HG03045 (cell line): ENCODE results near the gene NDRG2.
A peak's percentile ranks its signal among the peaks of the same experiment; 100 is the strongest.

Experiments used
- ATAC-seq: cut with Tn5 transposase; IDR thresholded peaks from one replicate; pipeline ENCODE4 v1.9.1; 2021; ENCODE audit warnings: mild to moderate bottlenecking, moderate library complexity; ENCODE audit not compliant: unreplicated experiment

NDRG2 gene

DNA sequence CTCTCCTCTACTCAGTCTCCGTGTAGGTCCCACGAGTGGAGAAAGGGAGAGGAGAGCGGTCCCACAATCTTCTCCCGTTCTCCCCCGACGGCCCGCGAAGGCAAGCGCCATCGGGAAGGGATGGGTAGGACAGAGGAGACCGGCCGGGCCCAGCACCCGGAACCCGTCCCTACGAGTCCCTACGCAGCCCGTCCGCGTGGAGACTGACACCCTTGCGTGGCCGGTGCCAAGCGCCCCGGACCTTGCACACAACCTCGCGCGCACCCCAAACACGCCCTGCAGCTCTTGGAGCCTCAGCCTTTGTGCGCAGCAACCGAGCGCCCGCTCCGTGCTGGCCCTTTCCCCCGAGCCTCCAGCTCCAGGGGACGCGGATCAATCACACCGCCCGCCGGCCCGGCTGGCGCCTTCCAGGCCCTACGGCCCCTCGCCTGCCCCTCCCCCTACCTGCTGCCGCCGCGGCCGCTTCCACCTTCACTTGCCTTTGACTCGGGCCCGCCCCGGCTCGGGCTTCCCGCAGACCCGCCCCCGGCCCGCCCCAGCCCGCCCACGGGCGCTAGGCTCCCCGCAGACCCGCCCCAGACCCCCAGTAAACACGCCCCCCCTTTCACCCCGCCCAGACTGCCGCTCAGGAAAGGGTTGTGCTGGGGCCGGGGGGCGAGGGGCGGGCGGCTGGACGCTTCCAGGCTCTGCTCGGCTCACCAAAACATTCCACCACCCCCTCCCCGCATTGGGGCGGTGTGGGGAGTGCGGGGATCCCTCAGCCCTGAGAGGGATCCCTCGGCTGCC, at the start of gene NDRG2:
Gene NDRG2, minus strand, starts transcription at position 477 of the 786 bp plus-strand sequence. CDS start 1,746 bp downstream, outside the sequence.
- ATAC-seq: no peak

DNA sequence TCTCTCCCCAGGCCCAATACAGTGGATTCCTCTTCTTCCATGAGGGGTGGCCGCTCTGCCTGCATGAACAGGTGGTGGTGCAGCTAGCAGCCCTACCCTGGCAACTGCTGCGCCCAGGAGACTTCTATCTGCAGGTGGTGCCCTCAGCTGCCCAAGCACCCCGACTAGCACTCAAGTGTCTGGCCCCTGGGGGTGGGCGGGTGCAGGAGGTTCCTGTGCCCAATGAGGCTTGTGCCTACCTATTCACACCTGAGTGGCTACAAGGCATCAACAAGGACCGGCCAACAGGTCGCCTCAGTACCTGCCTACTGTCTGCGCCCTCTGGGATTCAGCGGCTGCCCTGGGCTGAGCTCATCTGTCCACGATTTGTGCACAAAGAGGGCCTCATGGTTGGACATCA, 49.1 kb upstream of the NDRG2 start:
- ATAC-seq: no peak

DNA sequence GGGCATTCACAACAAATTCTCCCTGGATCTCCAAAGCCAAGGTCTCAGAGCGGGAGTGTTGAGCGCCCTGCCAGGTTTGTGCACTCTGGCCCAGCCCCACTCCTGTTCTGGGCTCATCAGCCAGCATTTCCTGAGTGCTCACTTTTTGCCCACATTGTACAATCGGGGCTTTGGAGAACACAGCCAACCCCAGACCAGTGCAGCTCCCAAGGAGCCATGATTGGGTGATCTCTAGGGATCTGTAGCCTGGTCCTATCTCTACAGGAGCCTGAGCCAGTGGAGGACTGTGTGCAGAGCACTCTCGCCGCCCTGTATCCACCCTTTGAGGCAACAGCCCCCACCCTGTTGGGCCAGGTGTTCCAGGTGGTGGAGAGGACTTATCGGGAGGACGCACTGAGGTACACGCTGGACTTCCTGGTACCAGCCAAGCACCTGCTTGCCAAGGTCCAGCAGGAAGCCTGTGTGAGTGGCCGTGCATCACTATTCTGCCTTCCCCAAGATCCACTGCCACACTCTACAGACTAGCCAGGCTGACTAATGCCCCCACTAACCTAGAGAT, 48.0 kb upstream of the NDRG2 start:
- no peak for ATAC-seq

DNA sequence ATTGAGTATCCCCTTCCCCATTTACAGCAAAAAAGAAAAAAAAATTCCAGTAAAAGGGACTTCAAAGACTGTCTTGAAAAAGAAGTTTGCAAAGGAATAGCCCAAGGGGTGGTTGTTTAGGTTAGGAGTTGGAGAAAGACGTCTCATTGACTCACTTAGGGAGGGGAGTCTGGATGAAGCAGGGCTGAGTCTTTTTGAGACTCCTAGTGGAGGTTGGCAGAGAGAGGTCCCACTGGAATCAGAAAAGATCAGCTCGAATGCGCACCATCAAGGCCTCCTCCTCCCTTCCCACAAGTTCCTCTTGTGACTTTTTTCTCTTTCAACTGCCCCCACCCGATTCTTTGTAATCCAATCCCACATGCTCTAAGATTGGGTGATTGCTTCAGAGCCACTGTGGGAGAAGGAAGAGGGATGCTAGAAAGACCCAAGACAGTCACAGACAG, 47.2 kb upstream of the NDRG2 start:
- ATAC-seq: no peak

DNA sequence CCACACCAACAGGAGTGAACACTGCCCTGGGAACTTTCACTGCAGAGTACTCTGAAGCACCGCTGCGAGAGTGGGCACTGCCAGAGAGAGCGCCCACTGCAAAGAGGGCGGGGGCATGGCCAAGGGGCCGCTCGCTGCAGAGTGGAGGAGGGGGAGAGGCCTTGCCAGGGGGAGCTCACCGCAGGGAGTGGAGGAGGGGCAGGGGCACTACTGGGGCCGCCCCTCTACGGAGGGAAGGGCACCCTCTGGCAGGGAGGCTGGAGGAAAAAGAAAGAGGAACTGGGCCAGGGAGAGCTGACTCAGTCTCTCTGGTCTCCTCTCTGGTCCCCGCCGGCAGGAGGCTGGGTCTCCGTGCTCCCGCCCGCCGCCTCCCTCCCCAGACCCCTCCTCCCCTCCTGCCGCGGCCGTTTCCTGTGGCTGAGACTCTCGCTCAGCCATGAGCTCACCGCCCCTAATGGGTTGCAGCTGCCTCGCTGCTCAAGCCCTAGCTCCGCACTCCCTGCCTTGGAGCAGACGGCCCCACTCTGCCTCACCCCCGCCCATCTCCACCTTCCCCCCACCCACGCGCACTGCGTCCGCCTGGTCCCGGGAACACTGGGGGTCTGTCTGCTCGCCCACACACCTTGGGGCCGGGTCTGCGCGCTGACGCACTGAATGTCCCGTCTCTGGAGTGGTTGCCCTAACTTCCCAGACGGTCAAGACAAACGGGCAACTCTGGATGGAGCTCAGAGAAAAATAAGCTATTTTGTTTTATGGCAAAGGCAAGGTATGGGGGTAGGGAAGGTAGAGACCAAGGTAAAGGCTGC, 46.6 kb upstream of the NDRG2 start:
- ATAC-seq: peak; percentile 57

DNA sequence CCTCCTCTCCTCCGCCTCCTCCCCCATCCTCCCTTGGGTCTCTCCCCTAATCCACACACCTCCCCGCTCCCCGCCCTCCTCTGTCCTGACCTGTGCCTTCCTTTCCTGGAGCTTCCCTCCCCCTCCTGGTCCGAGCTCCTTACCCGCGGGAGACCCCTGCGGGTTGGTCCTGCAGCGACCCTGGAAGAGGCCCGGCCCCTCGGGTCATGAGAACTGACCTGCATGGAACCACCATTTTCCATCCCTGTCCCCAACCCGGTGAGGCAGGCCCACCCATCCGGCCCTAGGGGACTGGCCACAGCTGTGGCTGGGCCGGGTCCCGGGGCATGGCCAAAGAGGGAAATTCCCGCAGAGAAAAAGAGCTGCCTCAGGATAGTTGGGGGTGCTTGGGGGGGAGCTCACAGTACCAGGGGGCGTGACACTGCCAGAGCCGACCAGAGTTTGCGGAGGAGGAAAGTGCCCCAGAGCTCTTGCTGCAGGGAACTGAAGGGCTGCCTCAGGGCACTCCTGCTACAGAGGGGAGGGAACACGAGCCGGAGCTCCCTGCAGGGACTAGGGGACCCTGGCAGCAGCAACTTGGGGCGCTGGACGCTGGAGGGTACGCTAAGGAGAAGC, 45.9 kb upstream of the NDRG2 start:
- ATAC-seq: no peak

DNA sequence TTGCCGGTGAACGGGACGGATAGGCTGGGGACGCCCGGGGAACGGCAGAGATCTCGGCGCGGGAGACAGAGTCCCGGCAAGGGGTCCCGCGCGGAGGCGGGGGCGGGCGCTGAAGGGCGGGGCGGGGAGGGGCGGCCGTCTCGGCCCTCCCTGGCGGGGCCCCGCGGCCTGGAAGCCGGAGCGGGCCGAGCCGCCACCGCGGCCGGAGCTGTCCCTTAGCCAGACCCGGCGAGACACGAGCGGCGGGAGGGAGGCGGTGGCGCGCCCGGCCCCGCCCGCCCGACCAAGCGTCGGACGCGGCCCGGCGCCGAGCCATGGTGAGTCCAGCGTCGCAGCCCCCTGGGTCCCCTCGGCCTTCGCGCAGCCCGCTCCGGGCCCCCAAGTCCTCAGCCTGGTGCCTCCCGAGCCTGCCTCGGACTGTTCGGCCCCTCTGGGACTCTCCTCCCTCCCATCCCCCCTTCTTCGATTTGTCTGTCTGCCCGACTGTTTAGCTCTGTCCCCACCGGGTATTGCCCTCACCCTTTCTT, 45.3 kb upstream of the NDRG2 start, which contains the start of gene ARHGEF40:
Gene ARHGEF40, plus strand, starts transcription at position 222 of the 527 bp plus-strand sequence. Its CDS starts 93 bp downstream, at position 315.
- no peak for ATAC-seq

DNA sequence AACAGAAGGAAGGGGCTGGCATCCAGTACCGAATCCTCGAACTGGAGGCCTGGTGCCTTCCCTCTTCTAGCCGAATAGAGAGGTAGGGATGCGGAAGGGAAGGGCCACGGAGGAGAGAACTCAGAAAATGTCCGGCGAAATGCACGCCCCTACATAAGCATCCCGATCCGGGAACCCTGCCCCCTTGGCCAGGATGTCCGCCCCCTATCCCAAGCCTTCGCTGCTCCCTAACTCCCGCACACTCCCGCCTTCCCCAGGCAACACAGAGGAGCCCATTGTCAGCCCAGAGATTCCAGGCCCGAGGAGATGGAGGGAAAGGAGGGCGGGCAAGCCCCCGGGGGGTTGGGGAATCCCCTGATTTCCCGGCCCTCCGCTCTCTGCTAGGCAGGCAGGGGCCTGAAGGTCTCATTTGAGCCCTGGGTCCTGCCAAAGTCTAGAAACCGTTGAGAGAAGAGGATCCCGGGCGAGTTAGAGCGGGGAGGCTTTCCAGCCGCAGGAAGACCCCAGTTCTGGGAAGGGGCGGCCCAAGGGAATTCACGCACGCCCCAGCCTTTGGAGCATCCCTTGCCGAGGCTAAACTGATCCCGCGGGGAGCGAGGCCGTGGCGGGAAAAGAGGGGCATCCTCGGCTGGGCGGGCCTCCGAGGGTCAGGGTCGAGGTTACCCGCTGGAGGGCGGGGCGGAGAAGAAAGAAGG, 44.7 kb upstream of the NDRG2 start:
- ATAC-seq: no peak

DNA sequence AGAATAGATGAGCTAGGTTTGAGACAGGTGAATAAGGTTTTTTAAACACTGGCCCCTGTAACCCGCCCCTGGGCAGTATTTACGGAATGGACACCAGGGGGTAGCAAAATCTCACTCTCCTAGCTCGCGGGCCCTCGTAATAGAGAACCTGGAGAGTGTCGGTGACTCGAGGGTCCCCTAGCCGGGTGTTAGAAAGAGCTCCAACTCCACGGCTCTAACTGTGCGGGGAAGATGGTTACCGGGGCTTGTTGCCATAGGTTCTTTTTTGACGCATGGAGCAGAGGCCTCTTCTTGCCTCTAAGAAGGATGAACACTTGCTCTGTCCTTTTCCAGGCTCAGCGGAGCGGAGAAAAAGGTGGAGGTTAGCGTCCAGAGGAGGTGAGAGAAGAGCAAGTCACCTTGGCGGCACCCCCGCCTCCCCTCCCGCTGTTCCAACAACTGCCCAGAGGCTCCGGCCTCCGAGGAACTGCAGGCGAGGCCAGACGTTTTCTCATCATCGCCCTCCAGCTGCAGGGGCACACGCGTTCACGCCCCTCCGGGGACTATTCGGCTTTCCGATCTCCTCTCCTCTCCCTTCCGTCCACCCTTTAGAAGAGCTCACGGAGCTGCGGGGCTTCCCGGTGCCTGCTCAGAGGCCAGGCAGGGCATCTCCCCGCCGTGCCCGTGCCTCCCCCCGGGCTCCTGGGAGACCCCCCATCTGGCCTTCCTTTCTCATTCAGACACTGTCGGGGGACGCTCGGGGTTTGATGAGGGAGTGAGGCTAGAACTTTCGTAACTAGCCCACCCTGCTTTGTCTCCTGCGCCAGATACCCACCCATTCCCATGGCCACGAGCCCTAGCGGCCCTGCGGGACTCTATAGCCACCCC, 43.9 kb upstream of the NDRG2 start:
- no peak for ATAC-seq

DNA sequence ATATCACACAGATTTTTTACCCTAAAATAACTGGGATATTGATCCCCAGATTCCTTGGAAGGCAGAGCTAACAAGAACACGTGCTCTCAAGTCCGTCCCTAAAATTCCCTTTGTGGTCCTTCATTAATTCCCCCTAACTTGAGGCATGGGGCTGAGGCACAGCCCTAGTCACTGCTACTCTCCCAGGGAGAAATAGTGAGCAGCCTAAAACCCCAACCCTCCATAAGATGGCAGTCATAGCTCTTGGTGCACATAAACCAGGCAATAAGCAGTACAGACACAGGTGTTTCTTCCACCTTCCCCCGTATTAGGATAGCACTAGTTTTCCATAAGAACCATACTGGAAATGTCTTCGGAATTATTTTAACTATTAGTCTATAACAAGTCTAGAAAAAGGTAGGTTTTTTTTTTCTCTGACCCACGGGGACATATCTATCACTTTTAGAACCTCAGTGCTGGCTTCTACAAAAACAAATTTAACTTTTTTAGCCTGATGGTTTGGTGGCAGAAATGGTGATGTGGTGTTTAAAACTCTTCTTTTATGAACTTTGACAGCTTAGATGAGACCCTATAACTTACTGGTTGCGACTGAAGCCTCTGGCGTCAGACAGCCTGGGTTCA, 42.1 kb upstream of the NDRG2 start:
- ATAC-seq: no peak

DNA sequence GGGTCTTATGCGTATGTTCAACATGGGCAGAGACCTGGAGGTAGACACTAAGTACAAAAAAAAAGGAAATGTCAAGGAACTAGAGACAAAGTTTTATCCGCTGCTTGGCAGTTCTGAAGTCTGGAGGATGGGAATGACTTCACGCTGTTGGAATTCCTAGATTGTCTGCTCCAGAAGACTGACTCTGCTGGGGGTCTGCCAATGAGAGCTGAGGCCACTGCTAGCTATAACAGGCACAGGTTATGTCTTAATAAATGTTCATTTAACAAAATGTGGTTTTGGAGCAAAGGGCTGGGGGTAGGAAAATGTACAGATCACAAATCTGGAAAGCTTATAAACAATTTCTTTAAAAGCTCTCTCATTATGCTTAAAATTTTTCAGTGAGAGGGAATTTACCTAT, 38.6 kb upstream of the NDRG2 start:
- ATAC-seq: no peak

DNA sequence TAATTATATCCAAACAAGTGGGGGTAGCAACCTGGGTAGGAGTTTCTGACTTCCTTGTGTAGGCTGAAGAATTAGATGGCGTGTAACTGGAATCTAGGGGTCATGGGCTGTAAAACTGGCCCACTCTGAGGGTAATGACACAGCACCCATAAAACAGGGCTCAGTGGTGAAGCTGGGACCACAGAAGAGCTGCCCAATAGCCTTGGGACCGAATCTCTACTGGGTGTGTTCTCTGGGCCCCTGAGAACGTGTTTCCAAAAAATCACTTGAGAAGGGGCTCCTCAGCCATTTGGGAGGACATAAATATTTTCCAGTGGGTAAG, 36.4 kb upstream of the NDRG2 start:
- ATAC-seq: no peak

DNA sequence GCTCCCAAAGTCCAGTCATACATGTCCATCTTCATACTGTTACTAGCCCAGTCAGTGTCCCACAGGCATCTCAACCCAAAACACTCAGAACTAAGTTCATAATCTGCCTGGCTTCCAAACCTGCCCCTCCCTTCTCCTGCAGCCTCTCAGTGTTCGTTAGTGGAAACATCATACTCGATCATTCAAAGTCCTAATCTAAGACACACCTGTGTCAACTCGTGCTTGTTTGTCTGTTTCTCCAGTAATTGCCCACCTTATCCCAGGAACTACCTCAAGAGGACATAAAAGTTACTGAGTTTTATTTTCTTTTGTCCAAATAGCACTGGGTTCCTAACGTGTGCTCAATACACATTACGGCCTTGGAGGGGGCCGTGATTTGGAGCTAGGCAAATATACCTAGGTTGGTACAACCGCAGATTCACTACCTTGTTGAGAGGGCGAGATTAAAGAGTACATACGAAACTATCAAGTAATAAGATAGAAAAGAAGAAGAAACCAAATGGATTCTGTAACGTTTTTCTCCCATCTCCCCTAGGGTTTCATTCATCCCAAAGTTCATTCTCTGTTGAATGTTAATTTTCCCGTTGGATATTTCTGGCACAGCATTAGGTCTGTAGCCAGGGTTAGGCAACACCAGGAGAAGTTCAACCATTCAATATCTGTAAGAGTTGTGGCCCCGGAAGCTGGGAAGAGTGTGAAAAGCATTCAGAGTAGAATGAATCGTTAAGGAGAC, 35.9 kb upstream of the NDRG2 start:
- ATAC-seq: no peak

DNA sequence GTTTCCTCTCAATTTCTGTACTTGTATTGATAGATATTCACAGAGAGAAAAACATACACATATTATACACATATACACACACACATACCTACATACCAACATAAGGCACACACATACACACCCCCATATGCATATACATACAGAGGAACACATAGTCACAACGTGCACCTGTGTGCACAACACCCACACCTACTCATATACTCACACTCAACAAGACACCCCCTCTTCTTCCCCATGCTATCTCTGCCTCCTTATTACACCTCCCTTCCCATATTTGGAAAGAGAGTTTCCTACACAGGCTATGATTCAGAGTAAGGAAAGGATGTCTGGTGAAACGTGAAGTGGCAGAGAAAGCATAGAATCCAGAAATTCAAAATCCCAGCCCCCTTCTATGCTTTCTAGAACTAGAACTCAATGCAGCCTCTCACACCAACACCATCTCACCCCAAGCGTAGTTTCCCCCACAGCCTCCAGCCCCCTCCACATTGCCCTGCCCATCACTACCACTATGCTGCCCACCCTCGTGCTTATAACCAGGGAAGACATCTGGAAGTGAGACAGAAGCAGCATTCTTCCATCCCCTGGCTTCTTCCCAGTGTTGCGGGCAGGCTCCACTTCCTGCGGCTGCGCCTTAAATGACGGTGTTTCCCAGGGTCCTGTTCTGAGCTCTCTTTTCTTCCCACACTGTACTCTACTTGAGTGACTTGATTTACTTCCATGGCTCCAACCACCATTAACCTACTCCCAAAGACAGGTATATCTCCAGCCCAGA, 35.2 kb upstream of the NDRG2 start:
- no peak for ATAC-seq

DNA sequence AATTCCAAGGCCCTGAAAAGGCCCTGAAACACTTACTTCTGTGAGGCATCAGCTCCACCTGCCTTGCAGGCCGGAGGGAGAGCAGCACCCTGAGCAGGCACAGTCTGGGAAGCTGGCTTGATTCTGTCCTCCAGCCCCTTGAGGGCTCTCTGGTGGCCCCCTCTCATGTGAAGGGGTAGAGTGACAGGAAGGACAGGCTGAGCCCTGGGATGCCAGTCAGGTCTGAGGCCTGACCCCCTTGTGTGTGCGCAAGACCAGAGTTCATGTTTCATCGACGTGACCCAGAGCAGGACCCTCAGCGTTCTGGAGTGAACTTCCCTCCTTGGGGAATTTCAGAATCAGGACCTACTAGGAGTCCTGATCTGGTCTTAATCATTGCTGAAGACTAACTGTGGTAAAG, 34.0 kb upstream of the NDRG2 start:
- ATAC-seq: no peak

DNA sequence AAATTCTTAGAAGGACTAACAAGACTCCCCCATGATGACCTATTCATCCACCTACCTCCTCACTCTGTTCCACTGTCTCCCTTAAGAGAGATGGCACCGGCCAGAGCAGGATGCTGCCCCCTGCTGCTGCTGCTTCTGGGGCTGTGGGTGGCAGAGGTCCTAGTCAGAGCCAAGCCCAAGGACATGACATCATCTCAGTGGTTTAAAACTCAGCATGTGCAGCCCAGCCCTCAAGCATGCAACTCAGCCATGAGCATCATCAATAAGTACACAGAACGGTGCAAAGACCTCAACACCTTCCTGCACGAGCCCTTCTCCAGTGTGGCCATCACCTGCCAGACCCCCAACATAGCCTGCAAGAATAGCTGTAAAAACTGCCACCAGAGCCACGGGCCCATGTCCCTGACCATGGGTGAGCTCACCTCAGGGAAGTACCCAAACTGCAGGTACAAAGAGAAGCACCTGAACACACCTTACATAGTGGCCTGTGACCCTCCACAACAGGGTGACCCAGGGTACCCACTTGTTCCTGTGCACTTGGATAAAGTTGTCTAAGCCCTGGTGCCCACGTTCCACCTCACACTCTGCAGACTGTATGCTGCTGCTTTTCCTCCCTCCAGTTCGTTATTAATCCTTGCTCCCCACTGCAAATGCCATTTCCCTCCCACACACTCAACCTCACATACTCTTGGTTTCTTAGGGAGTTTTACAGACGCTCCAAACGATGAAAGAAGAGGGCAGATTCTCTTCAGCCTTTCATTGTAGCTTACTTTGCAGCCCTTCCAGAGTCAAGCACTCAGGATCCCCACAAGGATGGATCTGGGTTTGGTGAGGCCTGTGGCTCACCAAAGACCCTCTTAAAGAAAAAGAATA, 33.2 kb upstream of the NDRG2 start, which contains the start of gene RNASE8:
Gene RNASE8, plus strand, starts transcription at position 20 of the 873 bp plus-strand sequence. Its CDS starts 71 bp downstream, at position 91.
- no peak for ATAC-seq
